K562 (cell line): ENCODE data around the gene THOC5.

ENCODE experiments used
- EHMT2 ChIP-seq: fragments of 450-650 bp; IDR thresholded peaks from 2 replicates; pipeline ENCODE4 v1.6.1; 2018; ENCODE audit warnings: antibody characterized with exemption
- POLR2AphosphoS5 ChIP-seq: IDR thresholded peaks from 2 replicates; pipeline ENCODE4 v1.6.1; 2011; ENCODE audit warnings: mild to moderate bottlenecking, low read depth, low read length, moderate library complexity; ENCODE audit not compliant: control insufficient read depth, insufficient read depth
- RBFOX2 ChIP-seq: fragments of 200-400 bp; formaldehyde crosslinking; IDR thresholded peaks from 2 replicates; pipeline ENCODE4 v1.6.1; 2017; ENCODE audit warnings: low read depth, mild to moderate bottlenecking, low read length, moderate library complexity
- TEAD2 ChIP-seq: fragments of 450-650 bp; IDR thresholded peaks from 2 replicates; pipeline ENCODE4 v1.6.1; 2016; ENCODE audit warnings: missing genetic modification characterization, control low read depth, missing compliant biosample characterization
- TF ChIP-seq, protein P1 (sequence below), 3 experiments: IDR thresholded peaks in 2 of 3; conservative IDR thresholded peaks in 1 of 3; 2 replicates each; pipeline ENCODE4 v1.5.1; 2011 to 2012; ENCODE audit warnings: low read length in 3 of 3, mild to moderate bottlenecking in 3 of 3, control low read depth in 2 of 3, improper control_type of control experiment in 1 of 3, inconsistent platforms in 1 of 3, low read depth in 1 of 3, mixed read lengths in 1 of 3, moderate library complexity in 1 of 3; ENCODE audit not compliant: insufficient read depth in 2 of 3

DNA sequence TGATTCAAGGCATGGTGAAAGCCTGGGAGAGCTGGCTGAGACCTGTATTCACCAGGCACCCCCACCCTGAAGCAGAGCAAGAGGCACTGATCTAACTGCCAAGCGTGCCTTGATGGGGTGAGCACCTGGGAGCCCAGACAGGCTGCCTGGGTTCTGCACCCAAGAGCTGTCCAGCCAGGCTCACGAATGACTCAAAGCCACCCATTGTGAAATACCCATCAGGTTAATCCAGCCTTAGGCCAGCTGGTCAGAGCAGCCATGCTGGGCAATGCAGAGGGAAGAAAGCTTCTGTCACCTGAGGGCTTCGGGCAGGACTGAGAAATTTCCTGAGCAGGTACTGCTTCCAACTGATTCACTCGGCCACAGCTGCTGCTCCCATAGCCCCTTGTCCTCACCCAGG lies 22.1 kb downstream of the THOC5 start:
- no peak for TF ChIP-seq TEAD2 (tag)
- TF ChIP-seq, protein P1, sequence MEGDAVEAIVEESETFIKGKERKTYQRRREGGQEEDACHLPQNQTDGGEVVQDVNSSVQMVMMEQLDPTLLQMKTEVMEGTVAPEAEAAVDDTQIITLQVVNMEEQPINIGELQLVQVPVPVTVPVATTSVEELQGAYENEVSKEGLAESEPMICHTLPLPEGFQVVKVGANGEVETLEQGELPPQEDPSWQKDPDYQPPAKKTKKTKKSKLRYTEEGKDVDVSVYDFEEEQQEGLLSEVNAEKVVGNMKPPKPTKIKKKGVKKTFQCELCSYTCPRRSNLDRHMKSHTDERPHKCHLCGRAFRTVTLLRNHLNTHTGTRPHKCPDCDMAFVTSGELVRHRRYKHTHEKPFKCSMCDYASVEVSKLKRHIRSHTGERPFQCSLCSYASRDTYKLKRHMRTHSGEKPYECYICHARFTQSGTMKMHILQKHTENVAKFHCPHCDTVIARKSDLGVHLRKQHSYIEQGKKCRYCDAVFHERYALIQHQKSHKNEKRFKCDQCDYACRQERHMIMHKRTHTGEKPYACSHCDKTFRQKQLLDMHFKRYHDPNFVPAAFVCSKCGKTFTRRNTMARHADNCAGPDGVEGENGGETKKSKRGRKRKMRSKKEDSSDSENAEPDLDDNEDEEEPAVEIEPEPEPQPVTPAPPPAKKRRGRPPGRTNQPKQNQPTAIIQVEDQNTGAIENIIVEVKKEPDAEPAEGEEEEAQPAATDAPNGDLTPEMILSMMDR (IDR thresholded peaks at IDR 0.05 in 2 of 3, conservative IDR thresholded peaks at IDR 0.05 in 1 of 3; ENCODE audit: insufficient read depth in 2 of 3, low read depth in 1 of 3, low read length in 3 of 3) = no peak
- TF ChIP-seq POLR2AphosphoS5 = no peak
- TF ChIP-seq EHMT2 = no peak
- TF ChIP-seq RBFOX2 = no peak
